Activated CD4-positive, alpha-beta T cell treated with anti-CD3 and anti-CD28 coated beads, Interleukin-2, amount 50 U/mL, for 1 hour (primary cell): Measurements from ENCODE around the gene BPGM.

Experiments used
- DNase-seq: peaks from one replicate; pipeline ENCODE4 v3.0.0-alpha.2; 2020

BPGM gene

DNA sequence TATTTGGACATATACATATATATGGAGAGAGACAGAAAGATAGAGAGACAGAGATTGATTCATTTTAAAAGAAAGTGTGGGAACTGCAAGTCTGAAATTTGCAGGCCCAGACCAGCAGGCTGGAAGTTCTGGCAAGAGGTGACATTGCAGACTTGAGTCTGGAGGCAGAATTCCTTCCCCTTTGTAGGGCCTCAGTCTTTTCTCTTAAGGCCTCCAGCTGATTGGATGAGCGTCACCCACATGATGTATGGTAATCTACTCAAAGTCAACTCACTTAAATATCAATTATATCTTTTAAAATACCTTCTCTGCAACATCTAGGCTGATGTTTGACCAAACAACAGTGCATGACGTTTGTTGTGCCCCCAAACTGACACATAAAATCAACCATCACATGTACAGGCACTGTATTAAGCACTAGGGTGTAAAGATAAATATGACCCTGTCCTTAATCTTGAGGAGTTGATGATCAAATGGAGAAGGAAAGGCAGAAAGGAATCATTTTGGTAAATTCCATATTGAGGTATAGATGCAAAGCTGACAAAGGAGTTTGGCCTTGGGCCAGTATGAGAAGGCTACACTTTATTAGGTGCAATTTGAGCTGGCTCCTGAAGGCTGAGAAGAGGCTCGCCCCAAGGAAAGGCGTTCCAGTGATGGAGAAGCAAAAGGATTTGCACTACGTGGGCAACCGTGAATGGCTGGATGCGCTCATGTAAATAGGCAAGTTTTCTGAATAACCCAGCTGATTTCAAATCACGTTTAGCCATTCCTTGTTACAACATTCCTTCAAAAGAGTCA, 52.6 kb downstream of the BPGM start:
- DNase-seq: no peak

DNA sequence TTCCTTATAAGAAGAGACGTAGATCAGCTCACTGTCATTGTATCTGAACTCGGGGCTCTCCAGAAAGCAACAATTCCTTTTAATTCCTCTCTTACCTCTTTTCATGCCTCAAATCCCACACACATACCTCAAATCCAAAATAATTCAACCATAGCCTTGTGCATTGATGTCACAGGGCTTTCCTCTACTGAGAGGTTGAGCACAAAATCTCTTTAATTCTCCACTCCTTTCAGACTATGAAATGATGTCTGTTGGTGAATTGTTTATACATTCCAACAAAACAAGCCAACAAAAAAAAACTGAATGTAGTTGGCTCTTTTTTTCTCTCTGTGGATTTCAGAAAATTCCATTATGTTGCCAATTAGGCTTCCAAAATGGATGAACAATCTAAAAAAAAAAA, 53.2 kb downstream of the BPGM start:
- no peak for DNase-seq

DNA sequence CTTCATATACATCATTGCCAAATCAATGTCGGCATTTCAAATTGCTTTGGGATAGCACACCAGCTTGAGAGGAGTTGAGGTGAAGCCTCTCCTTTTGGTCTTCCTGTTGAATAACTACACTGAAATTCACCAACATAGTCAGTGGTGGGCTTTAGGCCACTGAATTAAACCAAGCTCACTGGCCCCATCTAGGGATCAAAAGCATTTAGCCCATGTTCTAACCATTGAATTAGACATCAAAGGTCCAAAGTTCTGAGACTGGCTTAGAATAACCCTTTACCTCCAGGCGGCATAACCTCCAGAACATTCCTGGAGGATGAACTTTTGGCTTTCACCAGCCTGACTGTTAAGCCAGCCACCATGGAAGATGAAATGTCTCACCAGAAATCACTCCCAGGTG, 54.6 kb downstream of the BPGM start:
- DNase-seq: peak; percentile 15

DNA sequence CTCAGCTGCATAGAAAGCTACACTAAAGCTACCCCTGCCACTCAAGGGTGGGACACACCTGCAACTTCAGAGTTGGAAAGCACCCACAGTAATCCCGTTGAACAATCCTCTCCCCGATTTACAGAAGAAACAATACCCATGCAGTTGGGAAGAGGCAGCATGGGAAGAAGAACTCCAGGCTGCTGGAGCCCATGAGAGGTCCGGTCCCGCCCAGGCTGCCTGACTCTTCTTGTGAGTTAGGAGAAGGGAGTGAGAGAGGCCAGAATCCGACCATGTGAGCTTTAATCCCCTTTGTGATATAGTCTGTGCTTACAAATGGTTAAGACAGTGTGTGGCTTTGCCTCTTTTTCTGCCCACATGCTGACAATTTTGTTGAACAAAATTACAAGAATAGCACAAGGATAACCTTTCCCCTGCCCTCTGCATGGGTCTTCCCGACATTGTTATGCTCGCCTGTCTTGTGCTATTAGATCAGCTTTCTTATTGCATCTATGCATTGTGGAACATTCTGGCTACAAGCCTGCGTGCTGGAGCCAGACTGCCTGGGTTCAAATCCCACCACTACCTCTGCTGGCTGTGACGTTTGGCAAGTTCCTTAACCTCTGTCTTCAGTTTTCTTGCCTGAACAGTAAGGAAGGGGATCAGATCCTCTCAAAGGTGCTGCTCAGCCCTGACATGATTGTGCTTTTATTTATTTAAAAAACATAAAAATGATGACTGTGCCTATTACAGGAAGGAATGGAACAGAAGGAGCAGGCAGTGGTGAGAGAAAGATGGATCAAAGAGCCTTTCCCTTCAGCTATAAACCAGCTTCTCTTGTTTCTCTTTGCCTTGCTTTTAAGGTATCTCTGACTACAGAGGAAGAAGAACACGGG, 56.0 kb downstream of the BPGM start:
- no peak for DNase-seq

DNA sequence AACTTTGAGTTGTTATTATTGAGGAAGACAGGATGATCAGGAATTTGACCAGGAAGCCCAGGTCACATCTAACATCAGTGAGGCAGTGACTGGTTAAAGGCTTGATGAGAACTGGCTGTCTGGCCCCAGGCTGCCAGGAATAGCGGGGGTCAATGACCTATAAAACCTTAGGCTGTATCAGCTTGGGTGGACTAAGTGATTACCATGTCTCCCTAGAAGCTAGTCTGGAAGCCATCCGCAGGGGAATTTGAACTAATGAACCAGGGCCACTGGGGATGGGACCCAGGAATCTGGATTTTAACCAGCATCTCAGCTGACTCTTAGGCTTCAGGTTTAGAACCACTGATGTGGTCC, 56.6 kb downstream of the BPGM start:
- no peak for DNase-seq

DNA sequence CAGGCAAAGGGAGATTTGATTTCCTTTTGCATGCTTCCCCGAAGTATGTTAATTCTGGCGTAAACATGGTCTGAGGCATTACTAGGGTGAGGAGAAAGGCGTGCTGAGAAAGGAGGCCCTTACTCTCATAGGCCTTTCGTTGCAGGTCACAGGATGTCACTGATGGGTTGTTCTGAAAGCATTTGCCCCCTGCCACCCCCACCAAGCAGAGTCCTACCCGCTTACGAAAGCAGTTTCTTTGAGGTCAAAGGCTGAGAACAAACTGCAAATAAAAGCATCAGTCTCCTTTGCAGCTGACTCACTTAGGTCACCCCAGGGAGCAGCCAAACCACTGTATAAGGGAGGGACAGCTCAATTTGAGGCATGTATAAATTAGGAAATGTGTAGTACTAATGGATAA, 57.1 kb downstream of the BPGM start:
- no peak for DNase-seq

DNA sequence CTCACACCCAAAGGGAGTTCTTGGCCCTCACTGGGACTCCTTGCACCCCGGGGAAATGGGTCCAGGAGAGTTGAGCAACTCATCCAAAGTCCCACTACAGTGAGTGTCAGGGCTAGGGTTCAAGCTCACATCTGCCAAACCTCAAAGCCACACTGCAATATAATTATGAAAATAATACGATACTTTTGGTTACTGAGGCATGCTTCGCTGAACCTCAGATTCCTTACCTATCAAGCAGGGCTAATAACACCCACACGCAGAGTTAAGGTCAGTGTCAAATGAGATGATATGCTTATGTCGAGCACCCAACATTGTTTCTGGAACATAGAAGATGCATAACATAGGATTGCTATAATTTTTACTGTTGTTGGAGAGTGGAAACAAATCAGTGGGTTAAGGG, 58.2 kb downstream of the BPGM start:
- no peak for DNase-seq

DNA sequence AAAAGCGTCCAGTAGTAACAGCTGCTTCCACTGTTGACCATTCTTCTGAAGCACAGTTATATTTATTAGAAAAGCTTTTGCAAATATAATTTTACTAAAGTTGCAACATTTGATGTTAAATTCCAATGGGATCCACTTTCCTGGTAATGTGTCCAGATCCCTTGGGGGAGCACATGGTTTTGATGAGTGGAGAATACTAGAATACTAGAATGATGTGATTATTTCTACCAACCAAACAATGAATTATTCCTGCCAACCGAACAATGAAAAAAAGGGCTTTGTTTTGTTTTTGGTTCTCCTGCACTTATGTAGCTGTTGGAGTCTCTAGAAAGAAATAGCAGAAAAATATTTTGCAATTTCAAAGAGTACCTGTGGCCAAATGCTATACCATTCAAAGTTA, 59.1 kb downstream of the BPGM start:
- DNase-seq: no peak

DNA sequence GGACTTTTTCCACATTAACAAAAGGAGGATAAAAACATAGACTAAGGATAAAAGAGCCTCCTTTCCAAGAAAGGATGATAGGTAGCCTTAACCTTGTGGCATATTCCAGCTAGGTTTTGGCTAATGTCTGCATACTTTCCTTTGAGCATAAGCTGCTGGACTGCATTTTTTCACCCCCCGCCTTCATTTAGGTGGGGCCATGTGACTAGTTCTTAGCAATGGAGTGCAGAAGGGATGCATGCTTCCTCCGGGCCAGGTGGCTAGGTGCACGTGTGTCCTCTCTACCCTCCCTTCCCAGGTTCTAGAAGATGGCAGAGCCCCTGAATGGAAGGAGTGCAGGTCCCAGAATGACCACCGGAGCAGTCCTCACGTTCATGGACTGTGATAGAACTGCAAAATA, 59.8 kb downstream of the BPGM start:
- DNase-seq: no peak

DNA sequence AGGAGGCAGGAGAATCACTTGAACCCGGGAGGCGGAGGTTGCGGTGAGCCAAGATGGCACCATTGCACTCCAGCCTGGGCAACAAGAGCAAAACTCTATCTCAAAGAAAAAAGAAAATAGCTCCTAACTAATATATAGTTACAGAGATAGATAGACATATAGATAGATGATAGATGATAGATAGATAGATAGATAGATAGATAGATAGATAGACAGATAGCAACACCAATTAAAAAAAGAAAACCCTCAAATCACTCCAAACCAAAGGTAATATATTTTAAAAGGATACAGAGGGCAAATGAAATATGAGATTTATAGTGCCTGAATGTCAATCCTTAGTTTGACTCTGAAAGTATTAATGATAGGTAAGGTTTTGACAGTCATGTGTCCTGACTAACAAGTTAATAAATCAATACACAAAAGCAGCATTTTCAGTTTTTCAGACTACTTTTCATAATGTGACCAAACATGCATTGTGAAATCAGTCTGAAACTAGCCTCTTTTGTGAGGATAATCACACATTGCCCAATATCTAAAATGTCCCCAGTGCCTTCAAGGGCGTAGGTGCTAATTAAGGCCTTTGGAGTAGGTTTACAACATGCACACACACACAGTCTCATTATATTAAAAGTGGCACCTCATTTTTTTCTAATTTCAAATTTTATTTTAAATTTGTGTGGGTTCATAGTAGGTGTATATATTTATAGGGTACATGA, 61.2 kb downstream of the BPGM start:
- no peak for DNase-seq

DNA sequence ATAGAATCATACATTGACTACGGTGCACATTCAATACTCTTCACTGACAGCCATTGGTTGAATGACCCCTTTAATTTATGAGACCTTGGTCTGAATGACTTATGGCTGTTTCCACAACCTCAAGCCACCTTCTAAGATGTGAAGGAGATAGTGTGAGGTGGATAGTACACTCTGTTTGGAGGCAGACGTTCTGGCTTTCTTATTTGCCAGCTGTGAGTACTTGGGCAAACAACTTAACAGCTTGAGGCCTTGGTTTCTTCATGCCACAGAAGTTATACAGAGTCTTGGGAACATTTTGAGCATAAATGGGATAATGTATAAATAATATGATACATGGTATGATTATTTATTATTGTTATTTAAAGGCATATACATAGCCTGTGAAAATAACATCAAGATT, 62.0 kb downstream of the BPGM start:
- no peak for DNase-seq

DNA sequence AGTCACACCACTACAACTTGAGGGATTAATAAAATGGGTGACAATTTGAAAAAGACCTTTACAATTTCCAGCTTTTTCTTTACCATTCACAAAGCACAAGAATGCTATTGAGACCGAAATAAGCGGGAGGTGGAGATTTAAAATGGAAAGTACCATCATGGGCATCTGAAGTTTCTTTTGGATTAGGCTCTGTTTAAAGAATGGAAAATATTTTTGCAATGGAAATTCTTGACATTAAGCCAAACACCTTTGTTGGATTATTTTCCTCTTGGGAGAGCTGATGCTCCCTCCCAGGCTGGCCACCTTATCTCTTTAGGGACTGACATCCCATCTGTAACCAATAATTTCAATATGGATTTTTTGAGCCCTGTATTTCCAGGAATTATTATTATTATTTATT, 62.5 kb downstream of the BPGM start:
- no peak for DNase-seq

DNA sequence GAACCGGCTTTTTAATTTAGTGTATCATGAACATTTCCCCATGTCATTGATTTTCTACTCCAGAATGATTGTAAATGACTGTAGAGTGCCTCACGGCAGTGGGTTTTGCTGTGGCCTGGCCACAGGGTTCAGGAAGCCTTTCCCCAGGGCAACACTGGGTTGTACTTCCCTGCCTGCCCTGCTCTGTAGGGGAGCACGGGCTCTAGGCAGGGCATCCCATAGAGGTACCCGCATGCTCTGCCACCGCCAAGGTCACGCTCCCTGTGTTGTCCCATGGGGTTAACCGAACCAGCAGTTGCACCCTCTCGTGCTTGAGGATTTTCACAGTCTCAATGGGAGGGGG, 63.8 kb downstream of the BPGM start:
- DNase-seq: no peak

DNA sequence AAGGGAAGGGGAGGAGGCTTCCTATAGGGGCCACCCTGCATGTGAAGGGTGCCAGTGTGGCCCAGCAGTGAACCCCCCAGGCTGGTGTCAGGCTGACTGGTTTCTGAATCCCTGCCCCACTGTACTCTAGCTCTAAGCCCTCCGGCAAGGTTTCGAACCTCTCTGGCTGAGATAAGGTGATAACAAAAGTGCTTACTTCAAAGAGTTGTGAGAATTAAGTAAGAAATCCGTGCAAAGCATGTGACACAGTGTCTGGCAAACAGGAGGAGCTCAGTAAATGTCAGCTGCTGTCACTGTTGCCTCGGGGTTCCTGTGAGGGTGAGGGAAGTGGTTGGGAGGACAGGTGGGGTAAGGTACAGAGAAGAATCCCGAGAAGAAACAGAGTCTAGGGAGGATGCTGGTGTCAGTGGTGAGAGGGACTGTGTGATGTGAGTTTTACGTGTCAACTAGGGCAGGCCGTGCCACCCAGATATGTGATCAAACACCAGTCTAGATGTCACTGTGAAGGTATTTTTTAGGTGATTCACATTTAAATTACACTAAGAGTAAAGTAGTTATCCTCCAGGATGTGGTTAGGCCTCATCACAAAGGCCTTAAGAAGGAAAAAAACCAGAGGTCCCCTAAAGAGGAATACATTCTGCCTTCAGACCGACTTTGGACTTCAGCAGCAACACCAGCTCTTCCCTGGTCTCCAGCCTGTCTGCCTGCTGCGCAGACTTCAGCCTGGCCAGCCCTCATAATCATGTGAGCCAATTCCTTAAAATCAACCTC, 64.4 kb downstream of the BPGM start:
- peak; percentile 48 for DNase-seq

DNA sequence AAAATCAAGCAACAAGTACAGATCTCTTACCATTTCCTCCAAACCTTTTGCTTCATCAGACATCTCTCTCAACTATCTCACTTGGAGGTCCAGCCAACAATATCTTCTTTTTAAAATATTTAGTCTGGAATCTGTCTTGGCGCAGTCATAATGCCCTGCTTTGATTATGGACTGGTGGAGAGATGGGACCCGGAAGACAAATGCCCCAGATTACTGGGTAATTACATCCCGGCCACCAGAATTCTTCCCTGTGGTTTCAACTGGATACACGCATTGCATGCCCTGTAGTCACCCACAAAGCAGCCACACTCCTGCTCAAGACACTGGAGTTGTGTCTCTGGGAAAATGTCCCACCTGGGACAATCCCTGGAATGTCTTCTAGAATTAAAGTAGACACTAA, 65.5 kb downstream of the BPGM start:
- DNase-seq: no peak

DNA sequence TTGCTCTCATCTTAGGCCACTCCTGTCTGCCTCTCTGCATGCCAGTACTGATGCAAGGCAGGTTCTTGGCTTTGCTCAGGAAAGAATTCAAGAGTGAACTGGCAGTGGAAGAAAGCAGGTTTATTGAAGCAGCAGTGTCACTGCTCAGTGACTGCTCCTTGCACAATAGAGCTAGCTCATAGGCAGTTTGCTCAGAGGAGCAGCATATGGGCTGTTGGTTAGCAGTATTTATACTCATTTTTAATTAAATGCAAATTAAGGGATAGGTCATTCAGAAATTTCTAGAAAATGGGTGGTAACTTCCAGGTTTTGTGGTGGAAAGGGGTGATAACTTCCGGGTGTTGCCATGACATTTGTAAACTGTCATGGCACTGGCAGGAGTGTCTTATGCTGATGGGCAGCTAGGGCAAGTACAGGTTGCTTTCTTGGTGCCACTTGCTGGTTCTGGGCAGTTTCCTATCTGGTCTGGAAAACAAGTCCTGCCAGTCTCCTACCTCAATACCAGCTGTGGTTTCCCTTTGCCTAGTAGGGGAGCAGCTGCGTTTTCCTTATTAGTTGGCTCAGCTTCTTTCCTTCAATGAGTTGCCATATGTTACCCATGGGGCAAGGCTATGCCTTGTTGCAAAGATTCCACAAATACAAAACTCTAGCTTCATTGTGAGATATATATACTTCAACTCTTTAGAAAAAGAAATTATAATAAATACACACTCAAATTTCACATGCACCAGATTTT, 68.0 kb downstream of the BPGM start:
- no peak for DNase-seq

DNA sequence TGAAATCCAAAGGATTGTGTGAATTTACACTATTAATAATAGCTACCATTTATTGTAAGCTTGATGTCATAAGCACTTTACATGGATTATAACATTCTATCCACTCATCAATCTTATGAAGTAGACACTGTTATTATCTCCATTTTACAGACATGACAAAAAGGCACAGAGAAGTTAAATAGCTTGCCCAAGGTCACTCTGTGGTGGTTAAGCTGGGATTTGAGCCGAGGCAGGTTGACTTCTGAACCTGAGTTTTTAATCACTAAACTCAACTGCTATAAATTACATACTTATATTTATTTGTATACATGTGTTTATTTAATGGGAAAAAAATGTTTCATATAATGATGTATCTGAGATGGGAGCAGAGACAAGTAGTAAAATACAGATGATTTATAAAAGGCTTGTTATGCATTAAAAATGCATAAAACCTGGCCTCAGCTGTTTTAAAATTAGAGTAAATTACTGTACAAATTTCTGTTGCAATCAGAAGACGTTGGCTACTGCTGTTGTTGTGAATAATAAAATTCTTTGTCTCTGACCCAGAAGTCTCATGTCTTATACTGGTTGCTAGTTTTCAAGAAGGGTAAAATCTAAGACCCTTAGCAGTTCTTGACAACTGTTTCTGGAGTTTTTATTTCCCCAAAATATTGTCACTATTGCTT, 71.7 kb downstream of the BPGM start:
- no peak for DNase-seq

DNA sequence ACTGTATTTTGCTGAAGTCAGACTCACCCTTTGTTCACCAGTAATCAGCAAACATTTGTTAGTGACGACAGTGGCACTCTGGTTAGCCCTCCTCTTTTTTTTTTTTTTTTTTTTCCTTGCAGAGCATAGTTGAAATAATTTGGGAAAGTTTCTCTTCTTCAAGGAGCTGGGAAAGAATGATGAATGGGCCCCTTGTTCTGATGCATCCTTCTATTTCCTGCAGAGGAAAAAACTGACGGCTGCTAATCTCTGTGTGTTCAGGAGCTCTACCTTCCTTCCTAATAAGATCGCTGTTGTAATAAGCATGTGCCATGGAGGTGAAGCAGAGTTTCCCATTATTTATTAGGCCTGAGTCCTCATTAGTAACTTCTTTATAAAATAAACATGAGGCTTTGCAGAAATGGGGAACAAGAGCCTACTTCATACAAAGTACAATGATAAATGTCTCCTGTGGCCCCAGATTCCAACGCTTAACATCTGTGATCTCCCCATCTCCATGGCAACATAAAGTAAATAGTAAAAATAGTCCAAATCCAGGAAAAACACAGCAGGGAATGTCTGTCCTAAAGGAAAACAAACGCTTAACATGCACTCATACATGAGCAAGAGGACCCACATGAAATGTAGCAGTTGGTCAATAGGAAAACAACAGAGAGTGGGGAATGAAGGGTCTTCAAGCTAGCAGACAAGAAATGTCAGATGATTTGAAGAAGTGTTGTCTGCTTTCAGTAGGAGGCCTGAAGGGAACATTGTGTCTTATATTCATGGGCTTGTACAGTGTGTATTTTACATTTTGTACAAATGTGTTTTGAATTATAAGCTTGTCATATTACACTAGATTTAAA, 73.7 kb downstream of the BPGM start:
- DNase-seq: no peak

DNA sequence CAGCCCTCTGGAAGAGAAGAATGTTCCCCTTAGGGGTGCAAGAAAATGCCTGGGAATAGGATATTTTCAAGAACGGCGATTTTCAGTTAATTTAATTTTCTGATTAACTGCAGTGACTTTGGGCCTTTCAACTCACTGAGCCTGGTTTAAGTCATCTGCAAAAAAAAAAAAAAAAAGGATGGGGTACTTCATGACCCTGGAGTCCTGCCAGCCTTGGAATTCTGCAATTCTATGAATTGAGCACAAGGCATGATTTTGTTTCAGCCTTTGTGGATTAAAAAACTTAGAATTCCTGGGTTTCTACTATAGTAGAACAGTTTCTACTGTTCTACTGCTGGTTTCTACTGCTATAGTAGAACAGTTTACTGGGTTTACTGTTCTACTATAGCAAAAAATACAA, 74.5 kb downstream of the BPGM start:
- DNase-seq: no peak

DNA sequence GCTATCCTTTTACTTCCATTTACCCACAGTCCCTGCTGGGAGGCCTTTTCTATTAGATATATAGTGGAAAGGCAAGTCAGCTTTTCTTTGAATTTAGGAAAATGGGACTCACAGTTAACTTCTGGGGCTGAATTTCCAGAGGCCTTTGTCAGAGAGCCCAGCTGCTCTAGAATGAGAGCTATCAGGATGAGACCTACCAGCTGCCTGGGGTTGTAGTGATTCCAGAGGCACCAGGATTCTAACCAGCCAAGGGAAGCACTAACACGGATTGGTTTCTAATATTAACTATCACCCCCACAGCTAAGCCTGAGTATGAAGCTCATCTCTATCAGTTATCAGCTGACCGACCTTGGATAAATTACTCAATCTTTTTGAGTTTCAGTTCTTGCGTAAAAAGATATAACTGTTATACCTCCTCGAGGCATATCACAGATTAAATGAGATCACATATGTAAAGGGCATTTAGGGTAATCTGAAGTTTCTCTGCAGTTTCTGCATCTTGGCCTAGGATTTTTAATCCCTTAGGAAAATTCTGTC, 76.2 kb downstream of the BPGM start:
- no peak for DNase-seq

DNA sequence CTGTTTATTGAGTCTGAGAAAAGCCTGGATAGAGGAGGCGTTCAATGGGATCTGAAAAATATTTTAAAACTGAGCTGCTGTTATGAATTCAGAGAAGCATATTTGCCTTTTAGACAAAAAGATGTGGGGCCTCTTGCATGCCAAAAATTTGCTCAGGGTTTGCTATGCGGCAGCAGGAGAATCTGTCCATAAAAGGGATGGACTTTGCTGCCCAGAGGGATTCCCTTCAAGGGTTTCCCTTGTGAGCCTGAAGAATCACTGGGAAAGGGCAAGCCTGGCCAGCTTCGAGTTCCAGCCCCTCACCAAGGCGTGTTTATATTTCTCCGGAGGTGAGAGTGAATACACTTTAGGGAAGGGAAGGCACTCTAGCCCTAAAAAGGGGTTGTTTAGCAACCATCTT, 77.2 kb downstream of the BPGM start:
- DNase-seq: no peak
